Choroid plexus epithelial cell (primary cell): Measurements from ENCODE around the gene LGALS3.

Experiments used
- DNase-seq: peaks from one replicate; pipeline ENCODE4 v3.0.0-alpha.2; 2010; ENCODE audit warnings: low read depth
- H3K4me3 ChIP-seq: 2 replicates; pipeline ENCODE4 v1.5.1; 2011; ENCODE audit warnings: low read depth, mild to moderate bottlenecking, control low read depth, low read length, moderate library complexity
- CTCF ChIP-seq: conservative IDR thresholded peaks from 2 replicates; pipeline ENCODE4 v1.5.1; 2011; ENCODE audit warnings: low read depth, mild to moderate bottlenecking, control low read depth, inconsistent platforms, low read length, moderate library complexity

The LGALS3 gene

GRCh38 chr14:55130196-55130550 lies 1.1 kb downstream of the LGALS3 start:
- peak overlapping the region; percentile 83 for H3K4me3 ChIP-seq
- no peak for TF ChIP-seq CTCF
- no peak for DNase-seq

GRCh38 chr14:55131370-55132137 lies 2.5 kb downstream of the LGALS3 start:
- TF ChIP-seq CTCF = peak; percentile 6
- peak overlapping the region; percentile 3 for H3K4me3 ChIP-seq
- DNase-seq = peak; percentile 25

GRCh38 chr14:55133416-55133815 lies 4.4 kb downstream of the LGALS3 start:
- peak; percentile 47 for TF ChIP-seq CTCF
- no peak overlapping the region for H3K4me3 ChIP-seq
- DNase-seq = peak; percentile 61

GRCh38 chr14:55136241-55136640 lies 7.2 kb downstream of the LGALS3 start:
- H3K4me3 ChIP-seq = no peak overlapping the region
- peak; percentile 65 for DNase-seq
- no peak for TF ChIP-seq CTCF

- TF ChIP-seq CTCF = peak; percentile 51
- peak; percentile 94 for DNase-seq
- no peak overlapping the region for H3K4me3 ChIP-seq
Observed at GRCh38 chr14:55136885-55137786, 8.1 kb downstream of the LGALS3 start.

- TF ChIP-seq CTCF = peak; percentile 47
- no peak overlapping the region for H3K4me3 ChIP-seq
- DNase-seq = no peak
Observed at GRCh38 chr14:55138091-55138490, 9.0 kb downstream of the LGALS3 start.
